SH-SY5Y (cell line): ENCODE data around the gene MDFI.

ENCODE experiments used
- GATA2 ChIP-seq: IDR thresholded peaks from 2 replicates; pipeline ENCODE4 v1.6.1; 2011; ENCODE audit warnings: mild to moderate bottlenecking, low read depth, low read length
- GATA3 ChIP-seq: IDR thresholded peaks from 2 replicates; pipeline ENCODE4 v1.6.1; 2011; ENCODE audit warnings: low read depth, mild to moderate bottlenecking, low read length, moderate library complexity

GRCh38 chr6:41640426-41640825, 2.2 kb downstream of the MDFI start:
- TF ChIP-seq GATA2 (no peak), GATA3 (no peak)
